GM19324 (cell line): ENCODE results near the gene KCNJ4.
"Not testable (repeated sequence)": the region's sequence is repeated elsewhere in the genome, so short reads cannot be mapped to it uniquely, and the experiment has no call there.

Experiments
- ATAC-seq: cut with Tn5 transposase; IDR thresholded peaks from one replicate; pipeline ENCODE4 v1.9.1; 2021; ENCODE audit warnings: mild to moderate bottlenecking, moderate library complexity; ENCODE audit not compliant: unreplicated experiment, low FRiP score

Gene KCNJ4

GRCh38 chr22:38396440-38397069 lies 58.4 kb downstream of the KCNJ4 start:
- ATAC-seq = not testable (repeated sequence)

- ATAC-seq = not testable (repeated sequence)
These were observed 59.1 kb downstream of the KCNJ4 start for GRCh38 chr22:38395944-38396343.

- not testable (repeated sequence) for ATAC-seq
These were observed 59.9 kb downstream of the KCNJ4 start for GRCh38 chr22:38394929-38395624.

- not testable (repeated sequence) for ATAC-seq
These were observed 65.6 kb downstream of the KCNJ4 start for GRCh38 chr22:38389428-38389818.

GRCh38 chr22:38388506-38389427 lies 66.2 kb downstream of the KCNJ4 start:
- not testable (repeated sequence) for ATAC-seq

GRCh38 chr22:38386918-38387317 lies 68.1 kb downstream of the KCNJ4 start:
- ATAC-seq = not testable (repeated sequence)

GRCh38 chr22:38383417-38383816 lies 71.6 kb downstream of the KCNJ4 start:
- ATAC-seq = no peak

- ATAC-seq = not testable (repeated sequence)
These were observed 73.6 kb downstream of the KCNJ4 start for GRCh38 chr22:38381371-38381770.
